DND-41 (cell line): ENCODE data around the gene OR5AC2.

Experiments used
- ATAC-seq: fragments of 200-7000 bp; cut with Tn5 transposase; 3 replicates; pipeline ENCODE4 v1.9.1; 2021; ENCODE audit warnings: low read depth; ENCODE audit not compliant: insufficient read depth
- DNase-seq: peaks from one replicate; pipeline ENCODE4 v3.0.0-alpha.2; 2020
- H2AFZ ChIP-seq: 2 replicates; pipeline ENCODE4 v1.6.0; 2012; ENCODE audit warnings: low read depth, low read length
- H3K27ac ChIP-seq: 2 replicates; pipeline ENCODE4 v1.5.1; 2012; ENCODE audit warnings: low read length, inconsistent platforms
- H3K27me3 ChIP-seq: fragments of 200-600 bp; sonication (generic); 2 replicates; pipeline ENCODE4 v1.6.0; 2012; ENCODE audit warnings: low read length, mild to moderate bottlenecking, inconsistent platforms; ENCODE audit not compliant: insufficient read depth, poor library complexity
- H3K36me3 ChIP-seq: 2 replicates; pipeline ENCODE4 v1.5.1; 2012; ENCODE audit warnings: low read length, inconsistent platforms; ENCODE audit not compliant: insufficient read depth
- H3K4me1 ChIP-seq: 2 replicates; pipeline ENCODE4 v1.5.1; 2012; ENCODE audit warnings: mild to moderate bottlenecking, low read length; ENCODE audit not compliant: insufficient read depth
- H3K4me2 ChIP-seq: 2 replicates; pipeline ENCODE4 v1.6.0; 2012; ENCODE audit warnings: mild to moderate bottlenecking, moderate library complexity, low read length, inconsistent platforms; ENCODE audit not compliant: insufficient read depth
- H3K4me3 ChIP-seq, 2 experiments: fragments of 200-600 bp in 1 of 2; shearing (Covaris generic) in 1 of 2; 2 replicates each; pipeline ENCODE4 v1.5.1; 2012 to 2016; ENCODE audit warnings: inconsistent platforms in 2 of 2, low read length in 2 of 2, mild to moderate bottlenecking in 2 of 2, low read depth in 1 of 2, moderate library complexity in 1 of 2
- H3K79me2 ChIP-seq: 2 replicates; pipeline ENCODE4 v1.6.0; 2012; ENCODE audit warnings: low read length, inconsistent platforms; ENCODE audit not compliant: insufficient read depth
- H3K9ac ChIP-seq: 2 replicates; pipeline ENCODE4 v1.6.0; 2012; ENCODE audit warnings: low read depth, mild to moderate bottlenecking, inconsistent platforms, low read length, moderate library complexity
- H3K9me3 ChIP-seq: 2 replicates; pipeline ENCODE4 v1.5.1; 2012; ENCODE audit warnings: low read length, moderate library complexity, mild to moderate bottlenecking, inconsistent platforms; ENCODE audit not compliant: insufficient read depth, severe bottlenecking
- H4K20me1 ChIP-seq: 2 replicates; pipeline ENCODE4 v1.6.0; 2012; ENCODE audit warnings: low read length; ENCODE audit not compliant: insufficient read depth
- CTCF ChIP-seq: IDR thresholded peaks from 2 replicates; pipeline ENCODE4 v1.5.1; 2012; ENCODE audit warnings: borderline replicate concordance, low read length, moderate library complexity, mild to moderate bottlenecking; ENCODE audit not compliant: poor library complexity, severe bottlenecking; ENCODE audit errors: extremely low read depth
- EZH2 ChIP-seq: IDR thresholded peaks from 3 replicates; pipeline ENCODE4 v1.6.1; 2012; ENCODE audit warnings: borderline replicate concordance, low read depth, mild to moderate bottlenecking, moderate library complexity, low read length, inconsistent platforms; ENCODE audit not compliant: severe bottlenecking

The OR5AC2 gene

GRCh38 chr3:98136631-98137030, 49.7 kb downstream of the OR5AC2 start:
- no peaks in the 10 kb centered on the region for H3K79me2 ChIP-seq
- no peak overlapping the region for H2AFZ ChIP-seq
- H3K9ac ChIP-seq = no peak overlapping the region
- H3K4me1 ChIP-seq = no peaks in the 10 kb centered on the region
- no peaks in the 10 kb centered on the region for H3K9me3 ChIP-seq
- no peak overlapping the region for H3K4me2 ChIP-seq
- no peaks in the 10 kb centered on the region for H3K27me3 ChIP-seq
- ATAC-seq (no peak), DNase-seq (no peak)
- H4K20me1 ChIP-seq = no peaks in the 10 kb centered on the region
- H3K36me3 ChIP-seq = no peaks in the 10 kb centered on the region
- no peak overlapping the region for H3K27ac ChIP-seq
- no peak overlapping the region for H3K4me3 ChIP-seq
- TF ChIP-seq CTCF (no peak), EZH2 (no peak)
